ENCODE data around the gene LCTL. TPM values are rescaled to one million over a fixed set of nuclear protein-coding genes. Genes with fewer than 3 reads are reported as not detected.
A peak's percentile ranks its signal among the peaks of the same experiment; 100 is the strongest.
"Not testable (repeated sequence)": the region's sequence is repeated elsewhere in the genome, so short reads cannot be mapped to it uniquely, and the experiment has no call there.

LCTL gene
- total RNA-seq, 3 donors from 2014 or later: not detected

GRCh38 chr15:66504563-66505429 lies 61.0 kb downstream of the LCTL start, which contains the start of the genes RPL4 and ZWILCH:
Gene RPL4 (minus strand): TSS chr15:66504855. CDS start chr15:66504790, 65 bp downstream.
Gene ZWILCH (plus strand): TSS chr15:66505326. CDS start chr15:66505339, 13 bp downstream.
- peak; percentile 92 for ATAC-seq
- peak within 1 kb of the TSS; percentile 75 for H3K4me3 ChIP-seq
- H3K4me1 ChIP-seq (ENCODE audit: low read depth): peaks cover 21% of the 10 kb centered on the region
- intact Hi-C loops (cut with DNase I, micrococcal nuclease): no loop called here
- TF ChIP-seq CTCF (IDR thresholded peaks at IDR 0.05): no peak
- H3K9me3 ChIP-seq: no peaks in the 10 kb centered on the region
- no peaks in the 10 kb centered on the region for H3K36me3 ChIP-seq (ENCODE audit: low read depth)
- DNase-seq: peak; percentile 87 to 89 (median 88)

- no peak for ATAC-seq
- no peak for TF ChIP-seq CTCF (IDR thresholded peaks at IDR 0.05)
- peaks cover 21% of the 10 kb centered on the region for H3K4me1 ChIP-seq (ENCODE audit: low read depth)
- intact Hi-C loops (cut with DNase I, micrococcal nuclease): no loop called here
- no peaks in the 10 kb centered on the region for H3K36me3 ChIP-seq (ENCODE audit: low read depth)
- peak overlapping the region; percentile 75 for H3K4me3 ChIP-seq
- no peak for DNase-seq
- H3K9me3 ChIP-seq: no peaks in the 10 kb centered on the region
Observed at GRCh38 chr15:66503780-66504562, 61.8 kb downstream of the LCTL start.

- DNase-seq; ATAC-seq; H3K4me3 ChIP-seq; intact Hi-C loops (cut with DNase I, micrococcal nuclease); H3K36me3 ChIP-seq (ENCODE audit: low read depth); H3K9me3 ChIP-seq: not testable (repeated sequence)
- peaks cover 21% of the 10 kb centered on the region for H3K4me1 ChIP-seq (ENCODE audit: low read depth)
Observed at GRCh38 chr15:66503041-66503648, 62.7 kb downstream of the LCTL start.

GRCh38 chr15:66502491-66502890 lies 63.3 kb downstream of the LCTL start:
- TF ChIP-seq CTCF (IDR thresholded peaks at IDR 0.05): no peak
- ATAC-seq (no peak), DNase-seq (no peak)
- intact Hi-C loops (cut with DNase I, micrococcal nuclease): no loop called here
- Histone ChIP-seq H3K4me1 (ENCODE audit: low read depth) (peaks cover 21% of the 10 kb centered on the region), H3K9me3 (no peaks in the 10 kb centered on the region), H3K4me3 (no peak overlapping the region), H3K36me3 (ENCODE audit: low read depth) (no peaks in the 10 kb centered on the region)

- H3K36me3 ChIP-seq (ENCODE audit: low read depth); DNase-seq; intact Hi-C loops (cut with DNase I, micrococcal nuclease); H3K9me3 ChIP-seq; ATAC-seq; H3K4me3 ChIP-seq: not testable (repeated sequence)
- H3K4me1 ChIP-seq (ENCODE audit: low read depth): peaks cover 27% of the 10 kb centered on the region
Observed at GRCh38 chr15:66500346-66500745, 65.5 kb downstream of the LCTL start.

GRCh38 chr15:66498501-66499386 lies 67.1 kb downstream of the LCTL start:
- no peak overlapping the region for H3K4me3 ChIP-seq
- DNase-seq (no peak), ATAC-seq (no peak)
- H3K4me1 ChIP-seq (ENCODE audit: low read depth): peaks cover 25% of the 10 kb centered on the region
- intact Hi-C loops (cut with DNase I, micrococcal nuclease): loop anchor here (5.0 to 10.0 kb wide), 2 partner anchors 104 to 111 kb away; partner anchors contain the start of gene MAP2K1 (in 1 of the 2)
- H3K36me3 ChIP-seq (ENCODE audit: low read depth): no peaks in the 10 kb centered on the region
- TF ChIP-seq CTCF (IDR thresholded peaks at IDR 0.05): no peak
- no peaks in the 10 kb centered on the region for H3K9me3 ChIP-seq
